HepG2 (cell line): ENCODE measurements around the gene ENKUR. TPM values are rescaled to one million over a fixed set of nuclear protein-coding genes. Genes with fewer than 3 reads are reported as not detected.

ENCODE experiments used
- HIVEP1 ChIP-seq: sonication (generic); formaldehyde crosslinking; IDR thresholded peaks from 2 replicates; pipeline ENCODE4 v1.4.0; 2020; ENCODE audit warnings: mild to moderate bottlenecking, missing genetic modification reagents
- KAT7 ChIP-seq: IDR thresholded peaks from 2 replicates; pipeline ENCODE4 v1.6.1; 2018; ENCODE audit warnings: borderline replicate concordance, missing compliant biosample characterization
- MAF1 ChIP-seq: sonication (generic); formaldehyde crosslinking; IDR thresholded peaks from 2 replicates; pipeline ENCODE4 v1.5.0; 2020; ENCODE audit warnings: missing genetic modification reagents, borderline replicate concordance
- MEIS1 ChIP-seq: sonication (generic); formaldehyde crosslinking; IDR thresholded peaks from 2 replicates; pipeline ENCODE4 v1.9.0; 2021; ENCODE audit warnings: mild to moderate bottlenecking, missing genetic modification reagents, moderate library complexity, borderline replicate concordance
- NFE2L2 ChIP-seq: fragments of 150-350 bp; IDR thresholded peaks from 2 replicates; pipeline ENCODE4 v1.6.1; 2014; ENCODE audit warnings: low read length
- NR0B2 ChIP-seq: sonication (generic); formaldehyde crosslinking; IDR thresholded peaks from 2 replicates; pipeline ENCODE4 v1.4.0; 2020; ENCODE audit warnings: mild to moderate bottlenecking, missing genetic modification reagents
- PRPF4 ChIP-seq: fragments of 200-400 bp; formaldehyde crosslinking; IDR thresholded peaks from 2 replicates; pipeline ENCODE4 v1.6.1; 2016; ENCODE audit warnings: low read length, low read depth; ENCODE audit not compliant: poor library complexity, severe bottlenecking
- RAD21 ChIP-seq: fragments of 450-650 bp; formaldehyde crosslinking; IDR thresholded peaks from 2 replicates; pipeline ENCODE4 v1.5.0; 2020; ENCODE audit warnings: mild to moderate bottlenecking
- RARG ChIP-seq: sonication (generic); formaldehyde crosslinking; IDR thresholded peaks from 2 replicates; pipeline ENCODE4 v1.4.0; 2020; ENCODE audit warnings: low read depth, mild to moderate bottlenecking, missing genetic modification reagents
- SALL1 ChIP-seq: sonication (generic); formaldehyde crosslinking; IDR thresholded peaks from 2 replicates; pipeline ENCODE4 v1.8.0; 2022; ENCODE audit warnings: mild to moderate bottlenecking, missing genetic modification reagents
- SKIL ChIP-seq: sonication (generic); formaldehyde crosslinking; IDR thresholded peaks from 2 replicates; pipeline ENCODE4 v1.8.0; 2022; ENCODE audit warnings: missing genetic modification reagents, mild to moderate bottlenecking, moderate library complexity, borderline replicate concordance
- SP1 ChIP-seq, 2 experiments: fragments of 450-650 bp in 1 of 2; sonication (generic) in 1 of 2; formaldehyde crosslinking in 1 of 2; IDR thresholded peaks; 2 replicates each; pipeline versions ENCODE4 v1.4.0 to v1.6.1; 2016 to 2020; ENCODE audit warnings: missing genetic modification reagents in 1 of 2
- USF2 ChIP-seq, 2 experiments: sonication (generic) in 1 of 2; formaldehyde crosslinking in 1 of 2; IDR thresholded peaks; 2 replicates each; pipeline versions ENCODE4 v1.5.1 to v1.6.1; 2011 to 2020; ENCODE audit warnings: borderline replicate concordance in 1 of 2, low read depth in 1 of 2, low read length in 1 of 2, mild to moderate bottlenecking in 1 of 2, missing genetic modification reagents in 1 of 2, moderate library complexity in 1 of 2
- YY1 ChIP-seq: IDR thresholded peaks from 2 replicates; pipeline ENCODE4 v1.6.1; 2011; ENCODE audit warnings: low read length, low read depth, moderate library complexity, mild to moderate bottlenecking; ENCODE audit not compliant: insufficient read depth, insufficient replicate concordance
- ZNF101 ChIP-seq: sonication (generic); formaldehyde crosslinking; IDR thresholded peaks from 2 replicates; pipeline ENCODE4 v1.4.0; 2020; ENCODE audit warnings: mild to moderate bottlenecking, low read depth, missing genetic modification reagents, borderline replicate concordance
- ZNF251 ChIP-seq: sonication (generic); formaldehyde crosslinking; IDR thresholded peaks from 2 replicates; pipeline ENCODE4 v1.9.0; 2021; ENCODE audit warnings: mild to moderate bottlenecking, missing genetic modification reagents
- ZNF367 ChIP-seq: sonication (generic); formaldehyde crosslinking; IDR thresholded peaks from 2 replicates; pipeline ENCODE4 v1.4.0; 2020; ENCODE audit warnings: missing genetic modification reagents, borderline replicate concordance
- ZNF513 ChIP-seq: sonication (generic); formaldehyde crosslinking; conservative IDR thresholded peaks from 2 replicates; pipeline ENCODE4 v1.5.0; 2020; ENCODE audit warnings: missing genetic modification reagents
- ZNF740 ChIP-seq: sonication (generic); formaldehyde crosslinking; IDR thresholded peaks from 2 replicates; pipeline ENCODE4 v1.4.0; 2020; ENCODE audit warnings: missing genetic modification reagents
- ZNF891 ChIP-seq: sonication (generic); formaldehyde crosslinking; IDR thresholded peaks from 2 replicates; pipeline ENCODE4 v1.5.0; 2020; ENCODE audit warnings: mild to moderate bottlenecking, missing genetic modification reagents
- ZSCAN29 ChIP-seq: sonication (generic); formaldehyde crosslinking; conservative IDR thresholded peaks from 2 replicates; pipeline ENCODE4 v1.4.0; 2020; ENCODE audit warnings: mild to moderate bottlenecking, missing genetic modification reagents
- polyA plus RNA-seq, 8 experiments: library from polyadenylated mRNA; depleted of rRNA in 3 of 8; stranded (reverse) in 7 of 8; unstranded in 1 of 8; fragments of >200 nt; fragmentation: Illumina TruSeq in 4 of 8; extraction: Trizol in 4 of 8; gene quantifications; 2 replicates each; pipeline versions ENCODE4 v1.2.1 to v1.2.3, GENCODE V29; 2011 to 2016; ENCODE audit warnings: low read depth in 4 of 8, missing spikeins in 1 of 8, mixed read lengths in 1 of 8; ENCODE audit not compliant: insufficient read depth in 1 of 8
- total RNA-seq, 5 experiments: library from RNA; depleted of rRNA; stranded (reverse); fragments of >200 nt; fragmentation: Illumina TruSeq; extraction: Trizol; gene quantifications; 2 replicates each; pipeline ENCODE4 v1.2.3, GENCODE V29; 2016; ENCODE audit warnings: low read depth in 1 of 5

The ENKUR gene
- total and polyA plus RNA-seq, 2 of the 13 experiments (the other 11 are each of a cell fraction or from before 2014, with no cell fraction given), result 0.15 TPM

- peak; percentile 91 for TF ChIP-seq SALL1 (CRISPR knock-in tag)
- TF ChIP-seq USF2 (IDR thresholded peaks at IDR 0.05; ENCODE audit: low read depth, low read length), result peak; percentile 96
- peak; percentile 99 for TF ChIP-seq USF2 (CRISPR knock-in tag; IDR thresholded peaks at IDR 0.05; ENCODE audit: borderline replicate concordance)
- peak; percentile 73; the same call in 1 of the 2 replicates for TF ChIP-seq KAT7 (CRISPR knock-in tag)
- TF ChIP-seq ZNF367, result peak; percentile 75; the same call in 1 of the 2 replicates
- peak; percentile 57; the same call in 1 of the 2 replicates for TF ChIP-seq ZNF513
- peak; percentile 83; the same call in 1 of the 2 replicates for TF ChIP-seq MAF1
- TF ChIP-seq ZNF740 (CRISPR knock-in tag), result peak; percentile 89
- TF ChIP-seq SKIL (CRISPR knock-in tag), result peak; percentile 9; the same call in 1 of the 2 replicates
- no peak for TF ChIP-seq PRPF4
- TF ChIP-seq HIVEP1 (CRISPR knock-in tag), result peak; percentile 65; the same call in 1 of the 2 replicates
- no peak for TF ChIP-seq SP1 (IDR thresholded peaks at IDR 0.05)
- peak; percentile 69 for TF ChIP-seq SP1 (CRISPR knock-in tag; IDR thresholded peaks at IDR 0.05)
- TF ChIP-seq MEIS1, result no peak
- no peak for TF ChIP-seq YY1
- peak; percentile 38; the same call in 1 of the 2 replicates for TF ChIP-seq ZNF251 (CRISPR knock-in tag)
- 0 out of 2 replicates have a peak, but pooled peaks have one; percentile 51 for TF ChIP-seq NR0B2 (CRISPR knock-in tag)
- TF ChIP-seq NFE2L2, result no peak
- peak; percentile 89; the same call in 1 of the 2 replicates for TF ChIP-seq ZNF891 (CRISPR knock-in tag)
- 0 out of 2 replicates have a peak, but pooled peaks have one; percentile 87 for TF ChIP-seq RARG (CRISPR knock-in tag)
- TF ChIP-seq ZNF101 (CRISPR knock-in tag), result no peak
- no peak for TF ChIP-seq ZSCAN29 (CRISPR knock-in tag)
- peak; percentile 53 for TF ChIP-seq RAD21
Observed at GRCh38 chr10:25016376-25017153, 607 bp upstream of the ENKUR start, which contains the start of gene THNSL1 (continued).
